22Rv1 (cell line): ENCODE results near the gene CACNA2D2.

Source experiments
- H3K27ac ChIP-seq: fragments of 450-650 bp; 2 replicates; pipeline ENCODE4 v1.5.1; 2017
- CTCF ChIP-seq: fragments of 450-650 bp; IDR thresholded peaks from 2 replicates; pipeline ENCODE4 v1.5.1; 2017; ENCODE audit warnings: mild to moderate bottlenecking
- ZFX ChIP-seq: fragments of 450-650 bp; IDR thresholded peaks from 2 replicates; pipeline ENCODE4 v1.6.1; 2017; ENCODE audit warnings: antibody characterized with exemption, borderline replicate concordance

The CACNA2D2 gene

GRCh38 chr3:50369012-50369670, 134.3 kb downstream of the CACNA2D2 start:
- TF ChIP-seq ZFX (no peak), CTCF (no peak)
- no peak overlapping the region for H3K27ac ChIP-seq

DNA sequence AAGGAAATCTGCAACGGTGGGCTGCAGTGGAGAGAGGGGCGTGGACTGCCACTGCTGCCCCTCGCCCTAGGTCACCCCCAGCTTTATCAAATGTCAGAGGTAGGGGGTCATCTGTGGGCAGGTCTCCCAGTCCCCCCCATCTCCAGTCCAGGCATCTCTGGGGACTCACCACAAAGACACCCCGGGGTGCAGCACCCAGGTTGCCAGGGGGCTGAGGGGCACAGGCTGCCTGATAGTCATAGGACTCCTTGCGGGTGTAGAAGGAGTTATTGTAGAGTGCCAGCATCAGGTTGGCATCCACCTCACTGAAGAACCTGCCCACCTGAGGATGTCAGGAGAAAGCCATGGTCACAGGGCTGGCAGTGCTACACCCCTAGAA, 137.6 kb downstream of the CACNA2D2 start:
- H3K27ac ChIP-seq = 0 out of 2 replicates have a peak overlapping the region, but pooled peaks have one; percentile 45
- no peak; the same call in 1 of the 2 replicates for TF ChIP-seq CTCF
- TF ChIP-seq ZFX = no peak

DNA sequence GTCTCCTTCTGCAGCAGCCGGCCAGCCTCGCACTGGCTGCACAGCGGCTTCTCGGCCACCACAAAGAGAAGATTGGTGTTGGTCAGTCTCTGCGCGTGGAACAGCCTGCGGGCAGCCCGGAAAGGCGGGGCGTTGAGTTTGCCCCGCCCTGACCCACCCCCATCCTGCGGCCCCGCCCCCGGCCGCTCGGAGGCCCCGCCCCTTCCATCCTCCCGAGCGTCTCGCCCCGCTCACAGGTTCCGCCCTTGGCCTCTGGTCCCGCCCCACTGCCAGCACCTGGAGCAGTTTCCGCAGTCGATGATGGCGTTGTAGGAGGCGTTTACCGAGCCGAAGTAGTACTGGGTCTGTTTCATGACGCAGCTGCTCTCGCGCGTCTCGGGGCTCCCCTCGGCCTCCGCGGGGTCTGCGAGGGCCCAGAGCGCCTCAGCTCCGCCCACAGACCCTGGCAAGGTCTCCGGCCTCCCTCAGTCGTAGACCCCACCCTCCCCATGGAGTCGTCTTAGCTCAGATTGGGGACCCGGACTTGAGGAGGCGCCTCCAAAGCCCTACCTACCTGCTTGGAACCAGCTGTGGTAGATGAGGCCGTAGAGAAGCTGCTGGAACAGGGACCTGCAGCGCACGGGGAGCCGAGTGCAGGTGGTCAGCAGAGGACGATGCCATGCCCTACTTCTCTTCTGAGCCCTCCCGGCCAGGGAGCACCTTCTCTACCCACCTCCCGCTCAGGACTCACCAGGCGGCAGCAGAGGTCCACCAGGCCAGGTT, 138.2 kb downstream of the CACNA2D2 start:
- peak overlapping the region; percentile 45; the same call in 1 of the 2 replicates for H3K27ac ChIP-seq
- peak; percentile 38 for TF ChIP-seq CTCF
- no peak for TF ChIP-seq ZFX

GRCh38 chr3:50364573-50365079, 138.8 kb downstream of the CACNA2D2 start:
- 0 out of 2 replicates have a peak overlapping the region, but pooled peaks have one; percentile 20 for H3K27ac ChIP-seq
- TF ChIP-seq ZFX (no peak), CTCF (no peak)

DNA sequence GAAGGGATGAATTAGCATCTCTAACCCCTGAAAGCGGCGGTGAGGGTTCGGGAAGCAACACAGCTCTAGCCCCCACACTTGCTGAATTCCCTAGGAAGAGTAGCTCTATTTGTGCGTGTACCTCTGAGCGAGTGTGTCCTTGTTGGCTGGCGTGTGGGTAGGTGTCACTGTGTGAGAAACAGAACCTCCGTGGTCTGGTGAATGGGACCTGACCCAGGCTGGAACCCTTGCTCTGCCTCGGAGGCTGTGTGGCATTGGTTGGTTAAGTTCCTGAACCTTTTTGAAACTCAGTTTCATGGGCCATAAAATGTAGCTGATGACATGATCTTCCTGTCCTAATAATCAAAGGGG, 143.7 kb downstream of the CACNA2D2 start:
- H3K27ac ChIP-seq = peak overlapping the region; percentile 75
- TF ChIP-seq ZFX (no peak), CTCF (no peak)

DNA sequence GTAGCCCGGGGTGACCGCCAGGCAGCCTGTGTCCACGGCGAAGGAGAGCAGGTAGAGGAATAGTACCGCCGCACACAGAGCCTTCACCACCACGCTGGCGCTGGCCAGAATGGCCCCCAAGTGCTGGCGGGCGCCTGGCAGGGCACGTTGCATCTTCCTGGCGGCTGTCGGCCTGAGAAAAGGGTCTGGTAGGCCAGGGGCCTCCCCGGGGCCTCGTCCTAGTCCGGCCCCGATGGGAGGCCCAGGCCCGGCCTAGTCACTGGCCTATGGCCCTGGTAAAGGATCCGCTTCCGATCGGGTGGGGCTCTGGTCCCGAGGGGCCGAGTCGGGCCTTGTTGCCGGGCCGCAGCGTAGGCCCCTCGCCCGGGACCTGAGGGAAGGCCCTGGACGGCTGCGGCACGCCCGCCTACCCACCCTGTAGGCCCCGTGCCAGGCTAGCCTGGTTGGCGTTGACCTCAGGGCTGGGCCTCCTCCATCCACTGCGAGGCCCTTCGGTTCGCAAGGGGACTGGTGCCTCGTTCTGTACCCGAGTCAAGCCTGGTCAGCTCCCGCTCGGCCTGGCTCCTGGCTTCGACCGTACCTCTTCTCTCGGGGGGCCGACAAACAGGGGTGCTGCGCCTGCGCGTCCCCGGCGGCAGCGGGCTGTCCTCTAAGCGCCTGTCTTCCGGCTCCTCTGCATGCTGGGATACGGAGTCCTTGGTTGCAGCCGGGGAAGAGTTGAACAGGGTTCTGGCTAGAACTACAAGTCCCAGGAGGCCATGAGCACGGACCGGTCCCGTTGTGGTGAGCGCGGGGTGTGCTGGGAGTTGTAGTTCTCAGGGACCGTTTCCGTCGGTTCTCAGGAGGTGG, 144.3 kb downstream of the CACNA2D2 start, which contains the start of gene TMEM115:
Gene TMEM115 (minus strand): TSS at position 611 of the 849 bp plus-strand sequence. CDS start 458 bp downstream, at position 153.
- H3K27ac ChIP-seq = peak within 1 kb of the TSS; percentile 75
- no peak for TF ChIP-seq CTCF
- 0 out of 2 replicates have a peak, but pooled peaks have one; percentile 65 for TF ChIP-seq ZFX
